NOMO-1 (cell line): Measurements from ENCODE around the gene STAG3.
A peak's percentile ranks its signal among the peaks of the same experiment; 100 is the strongest.
"Not testable (repeated sequence)": the region's sequence is repeated elsewhere in the genome, so short reads cannot be mapped to it uniquely, and the experiment has no call there.

Source experiments
- DNase-seq, 2 experiments: peaks; one replicate each; lab custom pipeline; 2025; ENCODE audit not compliant: unreplicated experiment in 2 of 2; lab: John Stamatoyannopoulos, UW

STAG3 gene

DNA sequence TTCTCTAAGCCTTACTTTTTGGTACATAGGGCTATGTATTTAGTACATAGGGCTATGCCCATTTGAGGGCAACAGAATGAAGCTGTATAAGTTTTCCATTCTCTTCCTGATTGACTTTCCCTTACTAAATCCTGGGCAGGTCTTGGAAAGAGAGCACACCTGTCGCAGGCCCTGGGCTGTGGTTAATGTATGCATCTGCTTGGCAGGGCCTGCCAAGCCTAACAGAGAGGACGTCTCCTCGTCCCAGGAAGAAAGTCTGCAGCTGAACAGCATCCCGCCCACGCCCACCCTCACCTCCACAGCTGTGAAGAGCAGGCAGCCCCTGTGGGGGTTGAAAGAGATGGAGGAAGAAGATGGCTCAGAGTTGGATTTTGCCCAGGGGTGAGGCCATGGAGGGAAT is 33.1 kb downstream of the STAG3 start:
- no peak for DNase-seq

DNA sequence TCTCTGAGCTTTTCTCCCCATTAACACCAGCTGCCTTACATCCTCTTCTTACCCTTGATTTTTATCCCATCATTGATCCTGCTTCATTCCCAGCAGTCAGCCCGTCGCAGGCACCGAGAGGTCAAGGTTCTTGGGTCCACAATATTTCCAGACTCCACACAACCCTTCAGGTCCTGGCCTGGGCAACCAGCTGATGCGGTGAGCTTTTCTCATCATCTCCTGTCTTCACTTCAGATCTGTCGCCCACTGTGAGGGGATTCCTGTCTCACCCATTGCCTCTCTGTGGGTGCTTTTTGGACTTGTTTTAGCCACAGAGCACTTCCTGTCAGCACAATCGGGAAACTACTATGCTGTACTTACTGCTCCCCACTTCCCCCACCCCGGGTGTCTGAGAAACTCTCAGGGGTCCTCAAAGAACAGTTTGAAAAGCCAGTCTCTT is 33.6 kb downstream of the STAG3 start:
- DNase-seq, result no peak

DNA sequence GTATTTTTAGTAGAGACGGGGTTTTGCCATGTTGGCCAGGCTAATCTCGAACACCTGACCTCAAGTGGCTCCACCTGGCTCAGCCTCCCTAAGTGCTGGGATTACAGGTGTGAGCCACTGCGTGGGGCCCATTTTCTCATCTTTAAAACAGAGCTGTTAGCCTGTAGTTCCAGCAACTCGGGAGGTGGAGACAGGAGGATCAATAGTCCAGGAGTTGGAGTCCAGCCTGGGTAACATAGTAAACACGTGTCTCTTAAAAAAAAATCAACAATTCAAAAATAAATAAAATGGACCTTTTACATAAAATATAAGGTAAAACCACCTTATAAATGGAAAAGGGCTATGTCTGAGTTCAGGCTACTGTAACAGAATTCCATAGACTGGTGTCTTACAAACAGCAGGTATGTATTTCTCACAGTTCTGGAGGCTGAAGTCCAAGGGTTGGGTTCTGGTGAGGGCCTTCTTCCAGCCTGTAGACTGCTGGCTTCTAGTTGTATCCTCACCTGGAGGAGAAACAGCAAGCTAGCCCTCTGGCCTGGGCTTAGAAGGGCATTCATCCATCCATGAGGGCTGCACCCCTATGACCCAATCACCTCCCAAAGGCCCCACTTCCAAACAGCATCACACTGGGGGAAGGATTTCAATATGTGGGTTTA is 35.0 kb downstream of the STAG3 start:
- no peak for DNase-seq

DNA sequence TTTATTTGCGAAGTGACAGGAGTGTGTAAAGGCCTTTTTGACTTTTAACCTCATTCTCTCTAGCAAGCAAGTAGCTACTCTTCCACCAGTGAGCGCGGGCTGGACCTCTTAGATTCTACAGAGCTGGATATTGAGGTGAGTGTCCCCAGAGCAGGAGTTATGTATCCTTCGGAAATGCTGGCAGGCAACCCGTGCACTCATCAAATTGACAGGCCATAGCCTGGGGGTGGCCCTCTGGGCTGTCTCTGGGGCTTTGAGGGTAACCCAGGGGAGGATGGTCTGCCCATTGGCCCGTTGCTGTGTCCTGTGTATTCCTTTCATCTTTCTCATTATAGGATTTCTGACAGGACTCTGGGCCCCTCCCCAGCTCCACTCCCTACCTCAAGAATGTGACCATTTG is 36.0 kb downstream of the STAG3 start:
- DNase-seq, result no peak

DNA sequence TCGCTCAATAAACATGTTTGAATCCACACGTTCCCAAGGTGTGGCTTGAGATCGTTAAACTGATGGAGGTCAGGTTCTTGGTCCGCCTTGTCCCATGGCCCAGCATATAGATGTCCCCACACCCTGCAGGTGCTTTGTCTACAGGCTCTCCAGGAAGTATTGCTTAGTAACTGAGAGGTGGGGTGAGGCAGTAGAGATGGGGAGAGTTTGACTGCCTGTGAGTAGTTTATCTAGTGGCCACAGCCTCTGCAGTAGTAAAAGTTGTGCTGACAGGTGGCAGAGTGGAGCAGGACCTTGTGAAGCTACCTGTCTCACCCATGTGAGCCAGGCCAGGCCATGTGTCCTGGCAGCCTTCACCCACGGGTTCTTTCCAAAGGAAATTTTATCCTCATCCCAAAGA is 36.6 kb downstream of the STAG3 start:
- not testable (repeated sequence) for DNase-seq

DNA sequence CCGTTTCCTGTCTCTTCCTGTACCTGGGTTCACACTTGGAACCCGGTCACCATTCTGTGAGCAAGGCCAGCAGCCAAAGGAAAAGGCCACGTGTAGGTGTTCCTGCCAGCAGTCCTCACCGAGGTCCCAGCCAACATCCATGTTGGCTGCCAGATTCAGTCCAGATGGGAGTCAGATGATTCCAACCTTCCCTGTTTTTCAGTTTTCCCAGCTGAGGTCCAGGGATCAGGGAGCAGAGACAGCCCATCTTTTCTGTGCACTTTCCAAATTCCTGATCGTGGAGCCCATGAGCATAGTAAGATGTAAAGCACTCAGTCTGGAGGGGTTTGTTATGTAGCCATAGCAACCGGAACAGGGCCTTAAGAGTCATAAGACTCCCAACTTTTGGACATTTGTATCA is 38.2 kb downstream of the STAG3 start:
- DNase-seq, result no peak

DNA sequence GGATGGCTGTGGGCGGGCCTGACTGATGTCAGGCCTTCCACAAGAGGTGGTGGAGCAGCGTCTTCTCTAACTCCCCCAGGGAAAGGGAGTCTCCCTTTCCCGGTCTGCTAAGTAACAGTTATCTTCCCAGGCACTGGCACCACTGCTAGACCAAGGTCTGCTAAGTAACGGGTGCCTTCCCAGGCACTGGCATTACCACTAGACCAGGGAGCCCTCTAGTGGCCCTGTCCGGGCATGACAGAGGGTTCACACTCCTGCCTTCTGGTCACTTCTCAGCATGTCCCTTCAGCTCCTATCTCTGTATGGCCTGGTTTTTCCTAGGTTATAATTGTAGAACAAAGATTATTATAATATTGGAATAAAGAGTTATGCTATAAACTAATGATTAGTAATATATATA is 40.2 kb downstream of the STAG3 start:
- peak; percentile 54 to 58 for DNase-seq

DNA sequence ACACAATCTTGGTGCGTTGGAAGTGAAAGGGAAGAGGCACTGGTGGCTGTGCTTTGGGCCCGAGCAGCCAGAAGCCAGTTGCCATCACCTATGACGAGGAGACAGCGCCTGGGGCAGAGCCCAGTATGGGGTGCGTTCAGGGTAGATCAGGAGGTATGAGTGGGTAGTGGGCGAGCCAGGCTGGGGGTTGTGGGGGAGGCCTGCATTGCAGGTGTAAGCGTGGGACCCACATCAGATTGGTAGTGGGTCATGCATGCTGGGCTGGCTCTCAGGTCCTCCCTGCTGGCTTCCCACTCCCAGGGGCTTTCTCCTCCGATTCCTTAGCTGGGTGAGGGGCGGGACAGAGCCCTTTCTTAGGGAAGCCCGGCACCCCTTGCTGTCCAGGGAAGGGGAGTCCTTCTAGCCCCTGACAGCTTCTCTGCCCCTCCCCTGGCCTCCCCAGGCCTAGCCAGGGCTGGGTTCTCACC is 41.6 kb downstream of the STAG3 start:
- no peak for DNase-seq

DNA sequence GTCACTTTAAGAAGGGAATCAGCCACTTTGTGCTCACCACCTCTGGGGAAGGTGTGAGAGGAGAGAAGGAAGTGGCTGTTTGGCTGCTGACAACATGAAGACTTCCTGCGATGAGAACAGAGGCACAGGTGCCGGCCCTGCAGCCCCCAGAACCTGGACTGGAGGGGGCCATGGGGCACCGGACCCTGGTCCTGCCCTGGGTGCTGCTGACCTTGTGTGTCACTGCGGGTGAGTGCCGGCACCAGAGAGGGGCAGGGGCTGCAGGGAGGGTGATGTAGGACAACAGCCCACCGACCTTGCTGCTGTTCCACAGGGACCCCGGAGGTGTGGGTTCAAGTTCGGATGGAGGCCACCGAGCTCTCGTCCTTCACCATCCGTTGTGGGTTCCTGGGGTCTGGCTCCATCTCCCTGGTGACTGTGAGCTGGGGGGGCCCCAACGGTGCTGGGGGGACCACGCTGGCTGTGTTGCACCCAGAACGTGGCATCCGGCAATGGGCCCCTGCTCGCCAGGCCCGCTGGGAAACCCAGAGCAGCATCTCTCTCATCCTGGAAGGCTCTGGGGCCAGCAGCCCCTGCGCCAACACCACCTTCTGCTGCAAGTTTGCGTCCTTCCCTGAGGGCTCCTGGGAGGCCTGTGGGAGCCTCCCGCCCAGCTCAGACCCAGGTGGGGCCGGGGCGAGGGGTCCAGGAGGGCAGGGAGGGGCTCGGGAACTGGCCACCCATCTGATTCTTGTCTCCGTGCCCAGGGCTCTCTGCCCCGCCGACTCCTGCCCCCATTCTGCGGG is 42.3 kb downstream of the STAG3 start, which contains the start of gene PVRIG:
Gene PVRIG (plus strand): TSS at position 149 of the 785 bp plus-strand sequence. CDS start 22 bp downstream, at position 171.
- not testable (repeated sequence) for DNase-seq

DNA sequence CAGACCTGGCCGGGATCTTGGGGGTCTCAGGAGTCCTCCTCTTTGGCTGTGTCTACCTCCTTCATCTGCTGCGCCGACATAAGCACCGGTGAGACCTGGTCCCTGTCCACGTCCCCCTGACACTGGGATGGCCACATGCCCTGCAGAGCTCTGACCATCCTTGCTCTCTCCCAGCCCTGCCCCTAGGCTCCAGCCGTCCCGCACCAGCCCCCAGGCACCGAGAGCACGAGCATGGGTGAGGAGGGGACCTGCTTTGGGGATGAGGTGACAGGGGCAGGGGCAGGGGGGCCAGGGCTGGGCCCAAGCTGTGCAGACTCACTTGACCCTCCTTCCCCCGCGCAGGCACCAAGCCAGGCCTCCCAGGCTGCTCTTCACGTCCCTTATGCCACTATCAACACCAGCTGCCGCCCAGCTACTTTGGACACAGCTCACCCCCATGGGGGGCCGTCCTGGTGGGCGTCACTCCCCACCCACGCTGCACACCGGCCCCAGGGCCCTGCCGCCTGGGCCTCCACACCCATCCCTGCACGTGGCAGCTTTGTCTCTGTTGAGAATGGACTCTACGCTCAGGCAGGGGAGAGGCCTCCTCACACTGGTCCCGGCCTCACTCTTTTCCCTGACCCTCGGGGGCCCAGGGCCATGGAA is 43.0 kb downstream of the STAG3 start:
- no peak for DNase-seq

DNA sequence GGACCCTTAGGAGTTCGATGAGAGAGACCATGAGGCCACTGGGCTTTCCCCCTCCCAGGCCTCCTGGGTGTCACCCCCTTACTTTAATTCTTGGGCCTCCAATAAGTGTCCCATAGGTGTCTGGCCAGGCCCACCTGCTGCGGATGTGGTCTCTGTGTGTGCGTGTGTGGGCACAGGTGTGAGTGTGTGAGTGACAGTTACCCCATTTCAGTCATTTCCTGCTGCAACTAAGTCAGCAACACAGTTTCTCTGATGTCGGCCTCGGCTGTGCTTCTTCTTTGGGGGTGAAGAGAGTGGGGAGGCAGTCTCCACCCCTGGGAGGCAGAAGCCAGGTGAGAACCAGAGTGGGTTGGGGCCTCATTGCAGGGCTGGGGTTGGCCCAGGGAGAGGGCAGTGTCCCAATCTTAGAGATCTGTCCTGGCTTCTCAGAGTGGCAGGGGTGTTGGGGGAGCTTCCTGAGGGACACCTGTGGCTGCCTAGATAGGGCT is 43.6 kb downstream of the STAG3 start:
- DNase-seq, result no peak

DNA sequence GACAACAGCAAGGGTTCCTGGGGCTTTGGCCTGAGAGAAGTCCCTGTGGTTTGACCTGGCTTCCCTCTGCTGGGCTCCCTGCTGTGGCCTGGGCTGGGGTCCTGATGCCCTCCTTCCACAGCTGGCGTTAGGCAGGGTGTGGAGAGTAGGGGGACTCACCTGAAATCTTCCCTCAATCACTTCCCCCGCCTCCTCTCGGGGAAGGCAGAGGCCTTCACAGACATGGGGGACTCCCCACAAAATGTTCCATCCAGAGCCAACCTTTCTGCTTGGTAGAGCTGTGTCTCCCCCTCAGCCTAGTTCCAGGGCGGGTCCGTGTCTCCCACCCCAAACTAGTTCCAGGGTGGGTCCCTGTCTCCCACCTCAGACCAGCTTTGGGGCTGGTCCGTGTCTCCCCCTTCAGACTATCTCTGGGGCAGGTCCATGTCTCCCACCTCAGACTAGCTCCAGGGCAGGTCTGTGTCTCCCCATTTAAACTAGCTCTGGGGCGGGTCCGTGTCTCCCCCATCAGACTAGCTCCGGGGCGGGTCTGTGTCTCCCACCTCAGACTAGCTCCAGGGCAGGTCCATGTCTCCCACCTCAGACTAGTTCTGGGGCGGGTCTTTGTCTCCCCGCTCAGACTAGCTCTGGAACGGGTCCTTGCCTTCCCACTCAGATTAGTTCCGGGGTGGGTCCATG is 44.2 kb downstream of the STAG3 start:
- DNase-seq, result no peak

DNA sequence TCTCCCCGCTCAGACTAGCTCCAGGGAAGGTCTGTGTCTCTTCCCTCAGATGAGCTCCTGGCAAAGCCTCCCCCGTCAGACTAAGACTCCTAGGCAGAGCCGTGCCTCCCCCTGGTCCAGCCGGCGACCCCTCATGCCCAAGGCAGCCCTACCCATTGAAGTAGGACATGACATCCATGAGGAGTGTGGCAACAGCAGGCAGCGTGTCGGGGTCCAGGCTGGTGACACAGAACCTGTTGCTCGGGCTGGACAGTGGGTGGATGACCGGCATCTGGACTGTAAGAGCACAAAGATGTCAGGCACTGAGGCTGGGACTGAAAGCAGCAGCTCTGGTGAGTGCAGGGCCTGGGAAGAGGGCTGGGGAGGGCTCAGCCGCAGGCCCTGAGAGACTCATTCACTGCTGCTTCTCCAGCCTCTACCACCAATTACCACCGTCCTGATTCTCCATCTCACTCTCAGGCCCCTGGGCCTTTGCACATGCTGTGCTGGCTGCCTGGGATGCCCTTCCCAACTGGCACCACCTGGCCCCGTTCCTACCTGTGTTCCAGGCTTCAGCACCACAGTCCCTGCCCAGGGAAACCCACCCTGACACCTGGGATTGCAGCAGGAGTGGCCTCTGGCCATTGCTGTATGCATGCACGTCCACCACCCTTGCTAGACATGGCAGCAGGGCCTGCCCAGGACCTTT is 44.9 kb downstream of the STAG3 start:
- no peak for DNase-seq

DNA sequence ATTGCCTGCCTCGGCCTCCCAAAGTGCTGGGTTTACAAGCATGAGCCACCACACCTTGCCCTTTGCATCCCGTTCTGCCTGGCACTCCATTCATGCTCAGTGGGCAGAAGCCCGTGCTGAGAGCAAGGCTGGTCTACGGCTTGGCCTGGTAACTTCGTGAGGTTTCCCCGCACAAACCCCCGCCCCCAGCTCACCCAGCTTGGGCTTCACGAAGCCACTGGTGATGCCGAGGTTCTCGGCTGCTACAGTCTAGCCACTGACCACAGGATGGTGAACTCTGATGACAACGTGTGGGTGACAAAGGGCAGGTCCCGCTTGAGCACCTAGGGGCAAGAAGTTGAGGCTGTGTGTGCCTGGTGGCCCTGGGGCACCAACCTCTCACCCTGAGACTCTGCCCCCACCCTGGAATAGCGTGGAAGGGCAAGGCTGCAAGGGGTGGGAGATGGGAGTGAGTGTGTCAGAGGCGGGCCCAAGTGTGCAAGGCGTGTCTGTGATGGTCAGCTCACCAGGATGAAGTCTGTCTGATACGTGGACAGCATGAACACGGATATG is 45.7 kb downstream of the STAG3 start:
- not testable (repeated sequence) for DNase-seq

DNA sequence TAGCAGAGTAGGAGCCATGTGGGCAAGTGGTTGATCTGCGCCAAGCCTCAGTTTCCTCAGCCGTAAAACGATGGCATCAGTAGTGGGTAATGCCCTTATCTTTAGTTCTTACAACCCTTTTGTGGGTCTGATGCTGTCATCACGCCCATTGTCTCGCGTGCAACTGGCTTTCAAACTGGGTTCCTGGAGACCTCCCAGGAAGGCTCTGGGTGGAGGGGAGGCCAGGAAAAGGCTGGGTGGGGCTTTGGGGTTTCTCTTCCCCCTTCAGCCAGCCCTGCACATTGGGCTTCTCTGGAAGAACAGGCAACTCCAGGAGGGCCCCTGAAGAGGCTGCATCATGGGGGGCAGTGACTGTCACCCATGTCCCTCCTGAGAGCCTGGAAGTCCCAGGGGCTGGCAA is 47.2 kb downstream of the STAG3 start:
- DNase-seq, result not testable (repeated sequence)

DNA sequence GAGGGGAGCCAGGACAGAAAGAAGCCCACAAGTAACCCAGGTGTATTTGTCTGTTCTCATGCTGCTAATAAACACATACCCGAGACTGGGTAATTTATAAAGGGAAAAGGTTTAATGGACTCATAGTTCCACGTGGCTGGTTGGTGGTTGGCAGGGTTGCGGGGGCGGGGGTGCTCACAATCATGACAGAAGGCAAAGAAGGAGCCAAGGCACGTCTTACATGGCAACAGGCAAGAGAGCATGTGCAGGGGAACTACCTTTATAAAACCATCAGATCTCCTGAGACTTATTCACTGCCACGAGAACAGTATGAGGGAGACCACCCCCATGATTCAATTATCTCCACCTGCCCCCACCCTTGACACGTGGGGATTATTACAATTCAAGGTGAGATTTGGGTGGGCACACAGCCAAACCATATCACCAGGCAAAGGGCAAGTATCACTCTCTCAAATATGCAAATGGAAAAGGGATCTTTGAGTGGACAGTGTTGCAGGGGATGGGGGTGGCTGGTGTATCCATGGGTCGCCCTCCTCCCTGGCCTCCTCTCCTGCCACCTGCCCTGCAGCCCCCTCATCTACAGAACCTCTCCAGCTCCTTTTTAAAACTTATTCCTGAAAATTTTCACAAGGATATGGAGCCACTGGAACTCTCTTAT is 57.1 kb downstream of the STAG3 start:
- DNase-seq, result not testable (repeated sequence)

DNA sequence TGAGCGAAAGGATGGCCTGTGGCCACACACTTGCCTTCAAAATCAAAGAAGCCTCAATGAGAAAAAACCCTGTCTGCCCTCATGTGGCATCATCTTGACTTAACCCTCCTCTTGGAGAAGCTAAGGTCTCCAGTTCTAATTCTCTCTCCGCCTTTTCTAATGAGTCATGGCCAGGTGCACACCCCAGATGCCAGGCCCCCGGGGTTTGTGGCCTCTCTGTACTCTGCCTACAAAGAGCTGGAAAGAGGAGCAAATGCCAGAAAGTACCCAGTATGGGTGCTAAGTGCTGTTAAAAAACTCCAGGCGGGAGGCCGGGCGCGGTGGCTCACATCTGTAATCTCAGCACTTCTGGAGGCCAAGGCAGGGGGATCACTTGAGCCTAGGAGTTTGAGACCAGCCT is 62.3 kb downstream of the STAG3 start:
- DNase-seq, result not testable (repeated sequence)

DNA sequence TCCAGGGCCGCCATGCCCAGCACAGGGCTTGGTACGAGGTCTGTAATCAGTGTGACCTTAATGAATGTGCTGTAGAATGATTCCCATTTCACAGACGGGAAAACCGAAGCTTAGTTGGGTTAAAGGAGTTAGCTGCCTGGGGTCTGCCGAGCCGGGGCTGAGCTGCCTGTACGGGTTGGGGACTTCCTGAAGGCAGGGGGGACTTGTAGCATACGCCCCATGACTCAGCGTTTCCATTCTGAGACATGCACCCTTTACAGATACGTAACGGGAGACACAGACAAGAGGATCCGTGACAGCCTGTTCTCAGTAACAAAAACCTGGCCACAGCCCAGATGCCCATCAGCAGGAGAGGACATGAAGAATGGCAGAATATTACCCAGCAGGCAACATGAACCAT is 65.7 kb downstream of the STAG3 start:
- DNase-seq, result peak in 1 of 2 experiments; percentile 31

DNA sequence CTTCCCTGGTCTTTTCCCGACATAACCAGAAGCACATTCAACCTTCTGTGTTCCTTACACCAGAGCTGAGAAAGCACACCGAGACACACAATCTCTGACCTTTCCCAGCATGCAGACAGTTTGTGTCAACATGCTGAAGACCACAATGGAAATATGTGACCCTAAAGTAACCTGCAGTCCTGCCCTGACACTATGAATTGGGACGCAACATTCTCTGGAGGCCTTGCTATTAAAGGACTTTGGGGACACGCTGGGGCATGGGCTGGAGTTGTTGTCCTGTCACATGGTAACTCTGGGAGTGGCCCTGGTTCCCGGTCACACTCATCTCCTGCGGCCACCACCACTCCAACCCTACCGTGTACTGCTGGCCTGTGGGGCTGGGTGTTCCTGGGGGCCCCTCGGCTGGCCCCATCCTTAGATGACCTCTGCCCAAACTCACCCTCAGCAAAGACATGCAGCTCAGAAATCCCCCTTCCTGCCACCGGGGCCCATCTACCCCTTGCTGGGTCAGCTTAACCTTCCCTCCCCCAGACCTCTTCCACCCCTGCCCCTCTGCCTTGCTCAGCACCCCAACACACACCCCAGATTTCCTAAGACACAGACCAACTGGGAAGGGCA is 67.4 kb downstream of the STAG3 start:
- DNase-seq, result not testable (repeated sequence)
